OCI-LY3 (cell line): ENCODE data around the gene RORB.

Experiments
- H2AFZ ChIP-seq: fragments of 200-600, 300-600 bp; shearing (Covaris generic); 2 replicates; pipeline ENCODE4 v1.6.0; 2014; ENCODE audit warnings: antibody characterized with exemption, low read depth, low read length
- H3K27ac ChIP-seq: fragments of 200-600, 300-600 bp; sonication (generic); 2 replicates; pipeline ENCODE4 v1.5.1; 2014; ENCODE audit warnings: mild to moderate bottlenecking, low read length, moderate library complexity, mixed read lengths
- H3K27me3 ChIP-seq: fragments of 200-600, 300-600 bp; sonication (generic); 2 replicates; pipeline ENCODE4 v1.6.1; 2014; ENCODE audit warnings: low read depth, low read length, mixed read lengths
- H3K36me3 ChIP-seq: fragments of 200-600, 300-600 bp; sonication (generic); replicated peaks from 2 replicates; pipeline ENCODE3; 2014; ENCODE audit warnings: low read depth, low read length, mixed read lengths
- H3K4me1 ChIP-seq: fragments of 300-600, 200-600 bp; sonication (generic); 2 replicates; pipeline ENCODE4 v1.6.1; 2014; ENCODE audit warnings: low read length, mixed read lengths
- H3K4me2 ChIP-seq: fragments of 200-600, 300-600 bp; sonication (generic); 2 replicates; pipeline ENCODE4 v1.6.1; 2014; ENCODE audit warnings: low read length, mixed read lengths
- H3K4me3 ChIP-seq: fragments of 300-600, 200-600 bp; sonication (generic); 2 replicates; pipeline ENCODE4 v1.5.1; 2014; ENCODE audit warnings: antibody characterized with exemption, mild to moderate bottlenecking, low read length, moderate library complexity
- H3K79me2 ChIP-seq: fragments of 300-600, 200-600 bp; shearing (Covaris generic); 2 replicates; pipeline ENCODE4 v1.6.1; 2014; ENCODE audit warnings: mild to moderate bottlenecking, low read length, mixed read lengths
- H3K9ac ChIP-seq: fragments of 300-600, 200-600 bp; shearing (Covaris generic); 2 replicates; pipeline ENCODE4 v1.6.0; 2014; ENCODE audit warnings: mild to moderate bottlenecking, low read length, moderate library complexity
- H3K9me3 ChIP-seq: fragments of 200-600, 300-600 bp; shearing (Covaris generic); 2 replicates; pipeline ENCODE4 v1.6.1; 2014; ENCODE audit warnings: low read length, mixed read lengths; ENCODE audit not compliant: insufficient read depth
- H4K20me1 ChIP-seq: fragments of 200-600, 300-600 bp; sonication (generic); 2 replicates; pipeline ENCODE4 v1.6.1; 2016; ENCODE audit warnings: low read length, mixed read lengths; ENCODE audit not compliant: insufficient read depth
- EZH2phosphoT487 ChIP-seq: fragments of 200-600 bp; shearing (Covaris generic); IDR thresholded peaks from 2 replicates; pipeline ENCODE4 v1.6.1; 2018; ENCODE audit warnings: antibody characterized with exemption, mixed run types, low read depth
- TF ChIP-seq, protein P1 (sequence below): fragments of 200-600, 300-600 bp; sonication (generic); IDR thresholded peaks from 2 replicates; pipeline ENCODE4 v1.5.1; 2014; ENCODE audit warnings: antibody characterized with exemption, low read length, low read depth

RORB gene

DNA sequence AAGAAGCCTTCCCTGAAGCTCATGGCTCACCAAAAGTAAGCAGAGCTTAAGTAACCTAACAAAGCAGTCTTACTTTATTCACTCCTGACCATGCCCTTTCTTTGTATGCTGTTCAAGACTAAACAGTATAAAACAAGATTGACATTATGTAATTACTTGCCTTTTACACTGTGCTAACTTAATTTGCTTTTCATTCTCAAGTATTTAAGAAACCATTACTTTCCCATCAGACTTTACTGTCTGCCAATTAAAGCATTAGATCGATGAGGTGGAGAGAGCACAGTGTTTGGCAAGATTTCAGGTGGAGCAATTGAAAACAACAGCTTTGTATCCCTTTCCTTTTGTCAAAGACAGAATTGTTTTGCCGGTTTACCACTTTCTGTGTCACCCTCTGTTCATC lies 98.2 kb downstream of the RORB start:
- H2AFZ ChIP-seq: no peak overlapping the region
- H3K4me3 ChIP-seq: no peak overlapping the region
- H3K9me3 ChIP-seq: no peaks in the 10 kb centered on the region
- H3K9ac ChIP-seq: no peak overlapping the region
- H3K27me3 ChIP-seq: no peaks in the 10 kb centered on the region
- H3K27ac ChIP-seq: no peak overlapping the region
- no peak overlapping the region for H3K4me2 ChIP-seq
- no peaks in the 10 kb centered on the region for H3K36me3 ChIP-seq
- no peaks in the 10 kb centered on the region for H4K20me1 ChIP-seq
- TF ChIP-seq, protein P1, sequence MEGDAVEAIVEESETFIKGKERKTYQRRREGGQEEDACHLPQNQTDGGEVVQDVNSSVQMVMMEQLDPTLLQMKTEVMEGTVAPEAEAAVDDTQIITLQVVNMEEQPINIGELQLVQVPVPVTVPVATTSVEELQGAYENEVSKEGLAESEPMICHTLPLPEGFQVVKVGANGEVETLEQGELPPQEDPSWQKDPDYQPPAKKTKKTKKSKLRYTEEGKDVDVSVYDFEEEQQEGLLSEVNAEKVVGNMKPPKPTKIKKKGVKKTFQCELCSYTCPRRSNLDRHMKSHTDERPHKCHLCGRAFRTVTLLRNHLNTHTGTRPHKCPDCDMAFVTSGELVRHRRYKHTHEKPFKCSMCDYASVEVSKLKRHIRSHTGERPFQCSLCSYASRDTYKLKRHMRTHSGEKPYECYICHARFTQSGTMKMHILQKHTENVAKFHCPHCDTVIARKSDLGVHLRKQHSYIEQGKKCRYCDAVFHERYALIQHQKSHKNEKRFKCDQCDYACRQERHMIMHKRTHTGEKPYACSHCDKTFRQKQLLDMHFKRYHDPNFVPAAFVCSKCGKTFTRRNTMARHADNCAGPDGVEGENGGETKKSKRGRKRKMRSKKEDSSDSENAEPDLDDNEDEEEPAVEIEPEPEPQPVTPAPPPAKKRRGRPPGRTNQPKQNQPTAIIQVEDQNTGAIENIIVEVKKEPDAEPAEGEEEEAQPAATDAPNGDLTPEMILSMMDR: no peak
- no peak for TF ChIP-seq EZH2phosphoT487
- H3K4me1 ChIP-seq: no peaks in the 10 kb centered on the region
- no peaks in the 10 kb centered on the region for H3K79me2 ChIP-seq

DNA sequence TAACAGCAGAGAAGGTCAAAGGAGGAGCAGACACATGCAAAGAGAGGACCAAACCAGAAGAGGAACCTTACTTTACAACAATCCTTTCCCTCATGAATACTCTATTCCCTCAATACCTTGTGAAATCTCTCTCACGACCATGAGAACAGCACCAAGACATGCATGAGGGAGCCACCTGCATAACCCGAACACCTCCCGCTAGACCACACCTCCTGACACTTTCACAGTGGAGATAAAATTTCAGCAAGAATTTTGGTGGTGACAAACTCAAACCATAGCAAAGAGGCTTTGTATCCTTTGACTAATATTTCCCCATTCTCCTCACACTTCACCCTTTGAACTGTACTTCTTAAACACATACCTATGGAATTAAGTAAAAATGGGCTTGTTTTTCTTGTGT lies 101.7 kb downstream of the RORB start:
- H3K27ac ChIP-seq: no peak overlapping the region
- H3K4me2 ChIP-seq: no peak overlapping the region
- H2AFZ ChIP-seq: no peak overlapping the region
- no peaks in the 10 kb centered on the region for H3K36me3 ChIP-seq
- H3K79me2 ChIP-seq: no peaks in the 10 kb centered on the region
- H4K20me1 ChIP-seq: no peaks in the 10 kb centered on the region
- H3K4me1 ChIP-seq: no peaks in the 10 kb centered on the region
- H3K9me3 ChIP-seq: no peaks in the 10 kb centered on the region
- no peak overlapping the region for H3K4me3 ChIP-seq
- no peaks in the 10 kb centered on the region for H3K27me3 ChIP-seq
- no peak for TF ChIP-seq EZH2phosphoT487
- TF ChIP-seq, protein P1: no peak
- H3K9ac ChIP-seq: no peak overlapping the region

DNA sequence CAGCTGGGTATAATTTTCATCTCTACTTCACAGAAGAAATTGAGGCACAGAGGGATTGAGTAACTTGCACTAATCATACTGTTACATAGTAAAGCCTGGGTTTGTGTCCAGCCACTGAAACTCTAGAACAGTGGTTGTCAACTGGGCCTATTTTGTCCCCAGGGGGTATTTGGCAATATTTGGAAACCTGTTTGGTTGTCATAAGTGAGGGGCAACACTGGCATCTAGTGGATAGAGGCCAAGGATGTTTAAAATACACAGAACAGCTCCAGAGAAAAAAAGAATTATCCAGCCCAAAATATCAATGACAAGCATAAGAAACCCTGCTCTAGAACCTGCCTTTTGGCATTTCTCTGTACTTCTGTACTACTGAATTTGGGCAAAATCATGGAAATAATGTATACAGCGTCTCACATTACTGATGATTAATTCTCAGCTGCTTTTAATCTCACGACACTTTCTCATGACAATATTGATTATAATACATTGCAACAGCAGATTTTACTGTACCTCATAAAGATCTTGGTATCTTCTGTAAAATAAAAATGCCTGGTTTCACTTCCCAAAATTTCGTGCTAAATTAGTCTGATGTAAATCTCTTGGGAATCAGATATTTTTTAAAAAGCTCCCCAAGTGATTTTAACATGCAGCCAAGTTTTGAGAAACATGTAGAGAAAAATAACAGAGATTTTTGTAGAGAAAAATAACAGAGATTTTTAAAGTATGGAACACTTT lies 112.7 kb downstream of the RORB start:
- Histone ChIP-seq H4K20me1 (no peaks in the 10 kb centered on the region), H3K9ac (peak overlapping the region; percentile 17; the same call in 1 of the 2 replicates), H3K36me3 (no peaks in the 10 kb centered on the region), H3K4me2 (peak overlapping the region; percentile 82), H2AFZ (no peak overlapping the region), H3K9me3 (no peaks in the 10 kb centered on the region), H3K4me1 (peaks cover 25% of the 10 kb centered on the region), H3K27me3 (peaks cover 14% of the 10 kb centered on the region), H3K27ac (peak overlapping the region; percentile 54), H3K4me3 (peak overlapping the region; percentile 49), H3K79me2 (no peaks in the 10 kb centered on the region)
- no peak for TF ChIP-seq EZH2phosphoT487
- TF ChIP-seq, protein P1: peak; percentile 55

DNA sequence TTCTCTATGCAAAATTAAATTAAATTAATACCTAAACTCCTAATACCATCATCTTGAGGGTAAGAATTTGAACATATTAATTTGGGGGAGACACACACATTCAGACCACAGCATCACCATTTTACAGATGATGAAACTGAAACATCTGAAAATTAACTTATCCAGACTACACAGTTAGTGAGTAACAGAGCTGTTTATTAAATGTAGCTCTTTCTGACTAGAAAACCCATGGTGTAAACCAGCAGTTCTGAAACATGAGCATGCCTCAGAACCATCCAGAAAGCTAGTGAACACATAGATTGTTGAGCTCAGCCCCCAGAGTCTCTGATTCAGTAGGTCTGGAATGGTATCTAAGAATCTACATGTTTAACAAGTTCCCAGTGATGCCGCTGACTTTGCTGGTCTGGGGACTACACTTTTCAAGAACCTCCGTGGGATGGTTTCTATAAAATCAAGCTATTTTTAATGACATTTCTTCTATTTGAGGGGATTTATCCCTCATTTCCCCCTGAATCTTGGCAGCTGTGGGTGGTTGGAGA lies 113.5 kb downstream of the RORB start:
- H3K36me3 ChIP-seq: no peaks in the 10 kb centered on the region
- H3K4me1 ChIP-seq: peaks cover 25% of the 10 kb centered on the region
- no peaks in the 10 kb centered on the region for H3K9me3 ChIP-seq
- no peaks in the 10 kb centered on the region for H4K20me1 ChIP-seq
- no peaks in the 10 kb centered on the region for H3K79me2 ChIP-seq
- peak overlapping the region; percentile 39 for H3K9ac ChIP-seq
- H3K27me3 ChIP-seq: peaks cover 14% of the 10 kb centered on the region
- H3K27ac ChIP-seq: peak overlapping the region; percentile 54
- TF ChIP-seq, protein P1: no peak
- TF ChIP-seq EZH2phosphoT487: no peak
- H3K4me3 ChIP-seq: peak overlapping the region; percentile 49
- peak overlapping the region; percentile 90 for H2AFZ ChIP-seq
- H3K4me2 ChIP-seq: peak overlapping the region; percentile 82
